HPDE6-E6E7 (cell line): ENCODE results near the gene FAM83D.
"Not testable (repeated sequence)": the region's sequence is repeated elsewhere in the genome, so short reads cannot be mapped to it uniquely, and the experiment has no call there.

Experiments
- DNase-seq: peaks from one replicate; pipeline ENCODE4 v3.0.0; 2011; ENCODE audit warnings: missing footprints; ENCODE audit errors: extremely low spot score

FAM83D gene

DNA sequence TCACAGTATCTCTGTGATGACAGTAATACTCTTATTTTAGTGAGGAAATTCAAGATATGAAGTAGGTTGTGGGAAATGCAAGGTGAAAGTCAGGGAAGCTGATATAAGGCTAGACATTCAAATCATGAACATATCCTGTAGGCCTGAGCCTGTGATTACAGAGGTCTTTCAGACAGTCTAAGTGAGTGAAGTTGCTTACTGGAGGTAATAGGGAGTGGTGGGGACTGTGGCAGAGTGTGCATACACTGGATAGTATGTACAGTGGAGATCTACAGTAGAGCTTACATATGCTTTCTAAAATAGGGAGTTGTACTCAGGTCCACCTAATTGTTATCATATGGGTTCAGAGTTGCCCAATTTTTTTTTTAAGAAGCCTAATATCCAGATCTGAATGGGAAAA is 39.0 kb downstream of the FAM83D start:
- no peak for DNase-seq

DNA sequence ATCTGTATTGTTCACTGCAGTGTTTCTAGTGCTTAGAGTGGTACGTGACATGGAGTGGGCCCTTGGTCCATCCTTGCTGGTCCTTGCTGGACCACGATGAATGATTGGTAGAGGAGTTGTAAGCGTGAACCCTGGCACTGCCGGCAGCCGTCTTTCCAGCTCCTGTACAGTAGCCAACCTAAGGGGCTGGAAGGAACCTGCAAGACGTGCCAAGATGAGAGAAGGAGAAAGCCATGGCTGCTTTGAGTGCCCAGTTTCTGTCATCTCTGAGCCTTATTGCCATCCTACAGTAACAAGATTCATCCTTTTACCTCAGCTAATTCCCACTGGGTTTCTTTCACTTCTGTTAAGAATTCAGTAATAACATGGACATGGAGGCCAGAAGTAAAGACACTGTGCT is 41.9 kb downstream of the FAM83D start:
- DNase-seq = no peak

DNA sequence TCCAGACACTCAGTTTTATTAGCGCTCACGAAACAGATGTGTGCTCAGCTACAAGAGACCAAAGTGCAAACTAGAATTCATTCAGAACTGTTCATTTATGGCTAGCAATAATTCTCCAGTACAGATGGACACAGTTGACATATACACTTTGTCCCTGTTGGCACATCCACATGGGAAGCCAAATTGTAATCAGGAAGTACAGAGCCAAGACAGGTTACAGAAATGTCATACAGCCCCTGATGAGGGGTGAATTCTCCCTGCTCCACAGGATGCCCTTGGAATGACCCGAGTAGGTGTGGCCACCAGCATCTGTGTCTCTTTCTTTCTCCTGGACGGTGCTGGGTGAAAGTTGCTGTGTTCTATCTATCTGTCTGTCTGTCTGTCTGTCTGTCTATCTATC is 43.5 kb downstream of the FAM83D start:
- DNase-seq = no peak

DNA sequence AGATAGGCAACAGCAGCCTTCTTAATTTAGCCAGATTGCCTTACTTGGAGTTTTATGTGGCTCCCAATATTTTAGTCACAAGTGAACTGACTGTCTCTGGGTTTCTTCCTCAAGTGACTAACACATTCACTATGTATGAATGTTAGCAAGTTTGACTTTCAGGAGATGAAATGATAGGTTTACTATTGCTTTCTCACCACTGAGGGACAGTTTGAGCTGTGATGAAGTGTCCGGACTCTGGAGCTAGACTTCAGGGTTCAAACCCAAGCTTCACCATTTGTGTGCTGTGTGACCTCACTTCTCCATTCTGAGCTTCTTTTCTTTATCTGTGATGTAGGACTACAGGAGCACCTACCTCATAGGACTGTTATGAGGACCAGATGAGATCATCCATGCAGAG is 44.1 kb downstream of the FAM83D start:
- peak; percentile 79 for DNase-seq

DNA sequence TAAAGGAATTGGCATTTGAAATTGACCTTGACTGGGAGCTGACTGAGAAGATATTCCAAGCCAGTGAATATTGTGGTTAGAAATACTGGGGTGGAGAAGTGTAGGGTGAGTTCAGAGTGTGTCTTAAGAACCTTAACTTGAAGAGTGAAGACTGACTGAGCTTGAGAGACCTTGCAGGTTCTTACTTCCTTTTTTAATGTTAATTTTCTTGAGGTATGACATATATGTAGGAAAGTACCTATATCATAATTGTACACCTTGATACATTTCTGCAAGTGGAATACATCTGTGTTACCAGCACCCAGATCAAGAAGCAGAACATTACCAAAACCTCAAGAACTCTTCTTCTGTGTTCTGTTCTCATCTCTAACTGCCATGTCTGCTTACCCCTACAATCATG is 46.9 kb downstream of the FAM83D start:
- no peak for DNase-seq

DNA sequence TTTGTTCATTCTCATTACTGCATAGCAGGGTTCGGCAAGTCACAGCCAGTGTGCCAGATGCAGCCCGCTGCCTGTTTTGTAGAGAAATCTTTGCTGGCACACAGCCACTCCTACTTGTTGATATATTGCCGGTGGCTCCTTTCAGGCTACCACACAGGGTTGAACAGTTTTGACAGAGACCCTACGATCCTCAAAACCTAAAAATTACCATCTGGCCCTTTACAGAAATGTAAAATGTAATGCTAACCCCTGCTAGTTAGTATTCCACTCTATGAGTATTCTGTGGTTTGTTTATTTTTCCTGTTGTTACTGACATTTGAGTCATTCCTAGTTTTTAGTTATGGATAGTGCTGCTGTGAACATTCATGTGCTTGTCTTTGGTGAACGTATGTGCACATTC is 47.4 kb downstream of the FAM83D start:
- DNase-seq = no peak

DNA sequence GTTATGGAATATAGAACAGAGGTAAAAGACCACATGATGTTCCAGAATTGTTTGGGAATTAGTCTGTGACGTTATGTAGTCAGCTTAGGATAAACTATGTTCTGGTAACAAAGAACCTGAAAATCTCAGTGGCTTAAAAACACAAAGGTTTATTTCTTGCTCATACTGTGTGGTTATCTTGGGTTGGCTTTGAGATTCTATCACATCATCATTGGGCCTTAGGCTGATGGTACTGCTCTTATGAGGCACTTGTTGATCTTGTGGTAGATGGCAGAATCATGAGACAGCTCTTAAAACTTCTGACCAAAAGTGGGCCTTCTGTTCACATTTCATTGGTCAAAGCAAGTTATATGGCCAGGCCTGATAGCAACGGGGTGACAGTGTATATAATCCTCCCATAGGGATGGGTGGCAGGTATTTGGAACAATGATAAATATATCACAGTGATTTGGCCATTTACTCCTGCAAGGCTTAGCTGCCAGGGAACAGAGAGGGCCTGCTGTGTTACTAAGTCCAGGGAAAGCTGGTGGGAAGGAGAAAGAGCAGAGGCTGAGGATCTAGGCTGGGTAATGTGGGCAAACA is 49.4 kb downstream of the FAM83D start:
- DNase-seq = no peak

DNA sequence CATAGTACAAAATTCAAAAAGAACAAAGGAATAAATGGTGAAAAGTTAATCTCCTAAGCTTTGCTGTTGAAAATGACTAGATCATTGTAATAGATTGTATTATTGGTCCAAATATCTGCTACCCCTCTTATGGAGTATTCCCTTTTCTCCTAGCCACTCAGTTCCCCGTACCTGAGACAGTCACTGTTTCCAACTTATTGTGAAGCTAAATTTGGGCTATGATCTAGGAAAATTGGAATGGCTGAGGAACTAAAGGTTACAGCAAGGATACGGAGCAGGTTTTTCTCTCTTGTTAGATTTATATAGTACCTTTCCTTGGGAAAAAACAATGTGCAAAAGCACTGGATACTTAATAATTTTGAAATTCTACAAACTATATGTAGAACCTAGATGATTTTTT is 53.2 kb downstream of the FAM83D start:
- DNase-seq = no peak

DNA sequence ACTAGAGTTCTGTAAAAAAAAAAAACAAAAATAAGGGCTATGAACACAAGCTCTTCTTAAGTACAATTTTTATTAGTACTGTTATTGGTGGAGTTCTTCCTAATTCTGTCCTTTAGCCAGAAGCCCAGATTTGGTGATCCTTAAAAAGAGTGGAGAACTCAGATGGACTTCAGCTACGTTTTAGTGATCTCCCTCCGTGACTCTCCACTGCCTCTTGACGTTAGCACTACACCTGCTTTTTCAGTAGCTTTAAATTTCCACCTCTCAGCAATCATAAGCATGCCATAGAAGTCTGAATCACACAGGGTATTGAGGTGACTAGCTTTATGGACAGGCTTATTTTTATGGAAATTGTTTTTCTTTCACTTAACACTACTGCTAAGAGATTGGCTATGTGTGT is 53.6 kb downstream of the FAM83D start:
- no peak for DNase-seq

DNA sequence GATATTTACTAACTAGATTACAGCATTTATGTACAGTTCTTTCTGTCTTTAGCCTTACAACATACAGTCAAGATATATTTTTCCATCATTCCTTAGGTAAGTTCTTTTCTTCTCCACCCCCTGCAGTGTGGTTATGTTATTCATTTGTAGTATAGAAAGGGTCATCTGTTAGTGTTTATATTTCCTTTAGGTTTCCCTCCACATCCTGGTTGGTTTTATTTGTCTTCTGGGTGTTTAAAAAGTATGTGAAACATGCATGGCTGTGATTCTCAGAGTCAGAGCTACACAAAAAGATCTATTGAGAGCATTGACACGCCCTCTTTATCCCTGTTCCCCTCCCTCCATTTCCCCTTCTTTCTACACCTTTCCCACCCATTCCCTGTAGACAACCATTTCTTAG is 56.1 kb downstream of the FAM83D start:
- DNase-seq = no peak

DNA sequence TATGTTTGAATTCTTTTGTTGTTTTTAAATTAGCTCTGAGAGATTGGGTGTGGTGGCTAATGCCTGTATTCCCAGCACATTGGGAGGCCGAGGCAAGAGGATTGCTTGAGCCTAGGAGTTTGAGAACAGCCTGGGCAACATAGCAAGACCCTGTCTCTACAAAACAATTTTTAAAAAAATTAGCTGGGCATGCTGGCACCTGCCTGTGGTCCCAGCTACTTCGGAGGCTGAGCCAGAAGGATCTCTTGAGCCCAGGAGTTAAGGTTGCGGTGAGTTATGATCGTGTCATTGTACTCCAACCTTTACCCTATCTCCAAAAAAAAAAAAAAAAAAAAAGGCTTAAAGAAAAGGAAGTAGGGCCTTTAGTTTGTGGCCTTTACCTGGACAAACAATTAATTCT is 58.8 kb downstream of the FAM83D start:
- no peak for DNase-seq

DNA sequence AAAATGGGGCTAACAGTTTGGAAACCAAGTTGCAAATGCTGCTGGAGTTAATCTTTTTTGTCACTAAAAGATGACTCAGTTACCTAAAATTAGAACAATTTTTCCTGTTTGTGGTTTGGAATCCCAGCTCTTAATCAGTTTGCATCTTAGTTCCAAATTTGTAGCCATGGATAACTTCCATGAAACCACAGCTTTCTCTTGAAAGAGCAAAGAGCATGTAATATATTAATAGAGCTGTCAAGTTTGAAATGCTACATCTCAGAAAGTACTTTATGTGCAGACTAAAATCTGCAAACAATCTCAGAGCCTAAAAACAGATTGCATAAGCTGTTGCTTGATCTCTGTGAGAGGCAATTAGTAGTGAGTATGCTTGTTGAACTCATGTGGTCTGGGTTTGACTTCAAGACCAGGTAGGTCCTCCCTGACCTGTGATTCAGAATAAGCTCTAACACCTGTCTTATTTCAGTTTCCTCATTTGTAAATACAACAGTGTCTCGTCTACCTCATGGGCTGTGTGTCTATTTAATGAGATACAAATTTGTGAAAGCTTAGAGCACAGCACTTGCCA is 59.5 kb downstream of the FAM83D start:
- DNase-seq = no peak

DNA sequence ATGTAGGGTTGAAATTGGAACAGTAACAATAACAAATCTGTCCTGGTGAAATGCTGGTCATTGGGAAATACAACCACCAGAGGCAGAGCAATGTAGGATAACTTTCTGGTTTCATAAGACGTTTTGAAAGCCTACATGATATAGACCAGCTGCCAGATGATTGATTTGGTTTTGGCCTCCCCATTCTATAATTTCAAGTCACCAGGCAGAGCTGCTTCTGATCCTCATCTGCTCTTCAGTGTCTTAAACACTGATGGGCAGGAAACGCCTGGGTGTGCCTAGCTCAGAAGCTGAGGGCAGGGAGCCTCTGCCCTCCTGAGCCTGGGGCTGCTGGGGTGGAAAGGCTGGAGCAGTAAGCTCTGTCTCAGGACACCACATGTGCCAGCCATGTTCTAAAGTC is 60.4 kb downstream of the FAM83D start:
- DNase-seq = no peak

DNA sequence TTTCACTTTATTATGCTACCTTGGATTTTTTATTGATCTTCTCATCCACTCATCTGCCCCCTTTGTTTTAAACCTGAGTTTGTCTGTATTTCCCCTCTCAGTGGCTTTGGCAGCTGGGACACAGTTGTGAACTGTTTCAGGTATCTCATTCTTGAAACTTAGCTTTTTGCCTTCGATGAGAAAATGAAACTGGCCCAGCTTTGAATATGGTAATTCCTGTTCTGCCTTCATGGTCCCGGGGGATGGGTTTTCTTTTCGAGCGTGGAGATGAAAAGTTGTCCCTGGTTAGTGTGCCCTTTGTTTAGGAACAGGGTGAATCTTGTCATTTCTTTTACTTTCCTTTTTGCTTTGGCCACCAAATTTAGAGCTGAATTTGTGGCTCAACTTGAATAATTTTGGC is 61.6 kb downstream of the FAM83D start:
- no peak for DNase-seq

DNA sequence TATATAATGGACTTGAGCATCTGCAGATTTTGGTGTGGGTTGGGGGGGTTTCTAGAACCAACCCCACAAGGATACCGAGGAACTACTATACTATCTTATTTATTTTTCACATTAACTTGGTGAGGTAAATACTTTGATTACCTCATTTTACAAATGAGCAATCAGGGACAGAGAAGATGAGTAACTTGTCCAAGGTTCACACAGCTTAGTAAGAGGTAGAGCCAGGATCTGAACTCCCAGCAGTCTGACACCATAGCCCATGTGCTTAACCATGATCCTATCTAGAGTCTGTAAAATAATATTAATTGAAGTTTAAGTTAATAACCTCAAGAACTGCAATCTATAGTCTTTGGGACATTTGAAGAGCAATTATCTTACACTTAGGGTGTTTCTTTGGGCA is 64.5 kb downstream of the FAM83D start:
- DNase-seq = no peak

DNA sequence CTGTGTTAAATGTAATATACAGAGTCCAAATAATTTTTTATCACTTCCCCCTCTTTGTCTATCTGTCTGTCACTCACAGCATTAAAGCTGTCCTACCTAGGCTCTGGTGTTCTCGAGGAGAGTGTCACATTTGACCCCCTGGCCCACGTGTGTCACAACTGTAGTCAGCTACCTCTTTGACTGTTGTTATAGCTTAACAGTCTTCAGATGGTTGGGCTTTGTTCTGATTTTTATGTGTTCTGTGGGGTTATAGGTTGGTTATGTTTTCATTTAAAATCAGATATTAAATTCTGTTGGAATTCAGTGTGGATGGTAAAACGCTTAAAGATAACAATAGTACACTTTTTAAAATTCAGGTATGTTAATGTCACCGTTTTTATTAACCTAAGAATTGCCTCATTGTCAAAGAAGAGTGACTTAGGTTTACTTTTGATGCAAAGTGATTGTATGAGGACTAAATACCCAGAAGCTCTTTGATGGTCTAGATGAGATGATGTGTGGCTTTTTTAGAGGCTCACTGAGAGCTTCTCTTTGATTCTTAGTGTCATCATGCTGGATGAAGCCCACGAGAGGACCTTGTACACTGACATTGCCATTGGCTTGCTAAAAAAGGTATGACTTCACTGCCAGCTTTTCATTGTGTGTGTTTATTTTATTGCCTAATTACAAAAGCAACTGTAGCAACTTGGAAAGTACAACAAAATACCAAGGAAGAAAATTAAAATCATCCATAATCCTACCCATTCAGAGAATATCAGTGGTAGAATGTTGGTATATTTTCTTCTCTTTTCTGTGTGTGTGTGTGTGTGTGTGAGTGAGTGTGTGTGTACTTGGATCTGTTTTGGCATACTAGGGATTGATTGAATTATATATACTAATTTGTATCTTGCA is 65.8 kb downstream of the FAM83D start:
- no peak for DNase-seq

DNA sequence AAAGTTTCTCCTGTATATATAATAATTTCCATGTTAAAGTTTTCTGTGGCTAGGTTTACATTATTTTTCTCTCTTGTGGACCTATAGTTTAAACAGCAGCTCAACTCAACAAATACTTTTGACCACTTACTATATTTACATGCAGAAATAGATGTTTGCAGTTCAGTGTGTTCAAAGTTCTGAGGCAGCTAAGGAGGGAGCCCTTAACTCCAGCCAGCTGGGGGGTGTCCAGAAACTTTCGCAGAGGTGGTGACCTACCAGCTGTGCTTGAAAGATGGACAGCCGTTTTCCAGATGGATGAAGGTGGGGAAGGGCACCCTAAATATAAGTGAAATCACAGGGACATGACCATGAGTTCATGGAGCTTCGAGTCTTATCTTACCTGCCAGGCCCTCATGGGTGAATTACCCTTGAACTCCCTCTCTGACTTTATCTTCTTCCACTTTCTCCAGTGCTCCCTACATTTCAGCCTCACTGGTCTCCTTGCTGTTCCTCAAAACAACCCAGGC is 69.4 kb downstream of the FAM83D start:
- DNase-seq = no peak

DNA sequence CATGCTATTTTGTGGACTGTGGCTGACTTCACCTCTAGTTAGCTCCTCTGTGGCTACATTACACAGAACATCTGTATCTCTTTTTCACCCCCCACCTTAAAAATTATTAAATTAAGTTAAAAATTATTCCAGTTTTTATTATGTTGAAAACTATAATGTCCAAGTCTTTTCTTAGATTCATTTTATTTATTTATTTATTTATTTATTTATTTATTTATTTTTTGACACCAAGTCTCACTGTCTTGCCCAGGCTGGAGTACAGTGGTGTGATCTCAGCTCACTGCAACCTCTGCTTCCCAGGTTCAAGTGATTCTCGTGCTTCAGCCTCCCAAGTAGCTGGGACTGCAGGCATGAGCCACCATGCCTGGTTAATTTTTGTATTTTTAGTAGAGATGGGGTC is 70.6 kb downstream of the FAM83D start:
- DNase-seq = not testable (repeated sequence)

DNA sequence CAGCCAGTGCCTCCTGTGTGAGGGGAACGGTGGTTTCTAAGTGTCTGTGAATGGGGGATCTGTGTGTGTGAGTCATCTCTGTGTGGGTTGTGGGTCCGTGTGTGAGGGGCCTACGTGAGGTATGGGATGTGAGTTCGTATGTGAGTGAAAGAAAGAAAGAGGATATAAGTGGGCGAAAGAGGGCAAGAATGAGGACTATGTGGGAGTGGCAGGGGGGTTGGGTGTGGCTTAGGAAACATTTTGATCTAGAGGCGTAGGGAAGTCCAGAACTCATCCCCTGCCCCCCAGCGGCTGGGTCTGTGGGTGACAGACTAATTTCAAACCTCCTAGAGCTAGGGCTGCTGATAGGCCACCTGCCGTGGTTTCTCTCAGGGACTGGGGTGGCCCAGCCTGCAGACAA is 71.4 kb downstream of the FAM83D start:
- no peak for DNase-seq

DNA sequence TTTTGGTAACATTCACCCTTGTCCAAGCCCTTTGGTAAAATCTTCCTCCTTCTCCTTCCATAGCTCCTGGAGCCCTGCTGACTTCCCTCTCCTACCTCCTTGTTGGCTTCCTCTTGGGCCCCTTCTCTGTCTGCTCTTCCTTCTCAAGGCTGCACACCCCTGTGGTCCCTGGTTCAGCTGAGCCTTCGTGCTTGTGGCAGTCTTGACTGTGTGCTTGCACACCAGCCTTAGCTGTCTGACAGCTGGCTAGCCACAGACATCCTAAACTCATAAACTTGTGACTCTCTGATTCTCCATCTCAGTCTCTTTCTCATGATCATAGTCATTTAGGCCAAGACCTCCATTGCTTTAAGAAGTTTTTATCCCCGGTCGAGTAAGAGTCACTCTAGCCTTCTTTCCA is 73.0 kb downstream of the FAM83D start:
- DNase-seq = no peak

DNA sequence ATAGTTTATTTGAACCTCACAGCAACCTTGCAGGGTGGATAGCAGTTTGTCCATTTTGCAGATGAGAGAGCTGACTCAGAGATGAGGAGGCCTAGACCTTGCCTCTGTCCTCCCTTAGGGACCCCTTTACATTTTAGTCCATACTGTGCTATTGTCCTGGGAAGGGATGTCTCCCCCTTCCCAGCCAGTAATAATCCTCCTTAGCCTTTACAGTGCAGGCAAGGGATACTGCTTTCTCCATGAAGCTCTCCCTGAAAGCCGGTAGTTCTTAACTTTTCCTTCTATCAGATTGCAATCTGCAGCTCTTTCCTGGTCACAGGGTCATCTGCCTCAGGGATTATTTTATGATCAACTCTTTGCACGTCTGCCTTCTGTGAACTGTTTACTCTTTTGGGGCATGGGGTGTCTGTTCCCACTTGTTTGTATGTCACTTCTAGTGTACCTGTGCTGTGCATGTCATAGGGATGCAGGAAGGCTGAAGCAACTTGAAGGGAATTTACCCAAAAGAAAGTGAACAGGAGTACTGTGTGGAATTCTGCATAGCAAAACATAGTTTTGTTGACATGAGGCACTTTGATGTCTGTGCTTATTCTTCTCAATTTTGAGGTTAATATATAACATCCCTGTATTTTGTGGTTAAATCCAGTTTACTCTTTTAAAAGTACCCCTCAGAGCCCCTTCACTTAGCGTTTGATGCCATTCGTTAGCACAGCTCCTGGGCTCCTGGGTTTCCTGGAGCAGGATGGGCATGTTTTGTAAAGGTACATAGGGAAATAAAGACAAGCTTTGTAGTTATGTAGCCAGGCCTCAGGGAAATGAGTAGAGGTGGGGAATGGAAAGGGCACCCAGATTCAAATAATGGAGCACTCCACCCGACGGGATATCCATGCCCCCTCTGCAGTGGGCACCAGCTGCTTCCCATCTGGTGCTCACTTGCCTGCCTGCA is 74.0 kb downstream of the FAM83D start:
- no peak for DNase-seq
